T-helper 1 cell (primary cell): Measurements from ENCODE around the gene NRXN2.

Experiments used
- DNase-seq, 5 donors: peaks; one replicate each; pipeline ENCODE4 v3.0.0-alpha.2; 2012 to 2020

Gene NRXN2

DNA sequence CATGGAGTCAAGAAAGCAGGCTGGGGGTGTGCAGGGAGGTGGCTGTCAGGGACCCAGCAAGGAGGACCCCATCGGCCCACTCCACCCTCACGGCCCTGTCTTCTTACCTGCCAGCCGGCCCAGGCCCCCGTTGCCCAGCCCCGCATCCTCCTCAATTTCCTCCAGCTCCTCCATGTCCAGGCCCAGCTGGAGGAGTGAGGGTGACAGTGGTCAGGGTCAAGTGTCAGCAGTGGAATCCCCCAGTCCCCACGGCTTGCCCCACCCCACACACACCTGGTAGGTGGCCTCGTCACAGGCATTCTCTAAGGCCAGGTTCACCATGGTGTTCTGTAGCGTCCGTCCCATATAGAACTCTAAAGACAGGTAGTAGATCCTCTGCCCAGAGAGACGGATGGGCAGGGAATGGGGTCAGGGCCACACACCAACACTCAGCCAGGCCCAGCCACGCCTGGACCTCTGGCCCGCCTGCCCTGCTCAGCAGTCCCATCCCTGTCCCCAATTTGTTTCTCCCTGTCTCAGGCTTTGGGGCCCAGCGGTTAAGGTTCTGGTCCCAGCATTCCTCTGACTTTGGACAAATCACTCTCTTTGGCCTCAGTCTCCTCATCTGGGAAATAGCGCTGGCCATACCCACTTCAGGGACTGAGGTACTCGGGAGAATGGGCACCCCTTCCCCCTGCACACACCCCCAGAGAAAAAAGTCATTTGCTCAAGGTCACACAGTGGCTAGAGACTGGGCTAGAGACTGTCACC, 35.5 kb upstream of the NRXN2 start:
- DNase-seq: no peak

DNA sequence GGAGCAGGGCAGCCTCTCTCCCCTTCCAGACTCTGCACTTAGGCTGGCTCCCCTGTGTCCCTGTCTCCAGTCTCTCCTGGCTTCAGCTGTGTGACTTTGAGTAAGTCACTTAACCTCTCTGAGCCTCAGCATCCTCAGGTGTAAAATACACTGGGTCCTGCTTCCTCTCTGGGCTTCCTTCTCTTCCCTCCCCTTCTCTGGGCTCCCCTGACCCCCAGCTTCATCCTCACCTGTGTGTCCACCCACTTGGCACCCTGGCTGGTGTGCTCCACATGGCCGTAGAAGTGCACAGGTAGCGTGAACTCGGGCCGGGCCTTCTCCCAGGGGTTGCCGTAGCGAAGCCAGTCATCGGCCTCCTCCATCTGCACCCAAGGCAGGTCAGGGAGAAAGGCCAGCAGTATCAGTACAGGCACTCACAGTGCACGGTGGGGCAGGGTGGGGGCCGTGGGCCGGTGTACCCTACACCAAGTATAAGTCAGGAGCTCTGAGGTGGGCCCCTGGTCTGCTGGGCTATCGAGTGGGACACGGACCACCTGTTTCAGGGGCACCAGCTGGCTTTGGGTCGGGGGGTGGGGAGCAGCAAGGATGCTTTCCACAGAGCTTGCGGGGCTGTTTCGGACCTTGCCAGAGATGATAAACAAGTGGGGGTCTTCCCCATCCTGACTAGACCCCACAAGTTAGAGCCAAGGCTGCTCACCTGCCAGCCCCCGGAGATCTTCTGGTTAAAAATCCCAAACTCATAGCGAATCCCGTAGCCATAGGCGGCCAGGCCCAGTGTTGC, 34.7 kb upstream of the NRXN2 start:
- no peak for DNase-seq

- DNase-seq: no peak
Measured at GRCh38 chr11:64755681-64756361, 32.8 kb upstream of the NRXN2 start.

- DNase-seq: no peak
Measured at GRCh38 chr11:64754919-64755662, 32.1 kb upstream of the NRXN2 start.

DNA sequence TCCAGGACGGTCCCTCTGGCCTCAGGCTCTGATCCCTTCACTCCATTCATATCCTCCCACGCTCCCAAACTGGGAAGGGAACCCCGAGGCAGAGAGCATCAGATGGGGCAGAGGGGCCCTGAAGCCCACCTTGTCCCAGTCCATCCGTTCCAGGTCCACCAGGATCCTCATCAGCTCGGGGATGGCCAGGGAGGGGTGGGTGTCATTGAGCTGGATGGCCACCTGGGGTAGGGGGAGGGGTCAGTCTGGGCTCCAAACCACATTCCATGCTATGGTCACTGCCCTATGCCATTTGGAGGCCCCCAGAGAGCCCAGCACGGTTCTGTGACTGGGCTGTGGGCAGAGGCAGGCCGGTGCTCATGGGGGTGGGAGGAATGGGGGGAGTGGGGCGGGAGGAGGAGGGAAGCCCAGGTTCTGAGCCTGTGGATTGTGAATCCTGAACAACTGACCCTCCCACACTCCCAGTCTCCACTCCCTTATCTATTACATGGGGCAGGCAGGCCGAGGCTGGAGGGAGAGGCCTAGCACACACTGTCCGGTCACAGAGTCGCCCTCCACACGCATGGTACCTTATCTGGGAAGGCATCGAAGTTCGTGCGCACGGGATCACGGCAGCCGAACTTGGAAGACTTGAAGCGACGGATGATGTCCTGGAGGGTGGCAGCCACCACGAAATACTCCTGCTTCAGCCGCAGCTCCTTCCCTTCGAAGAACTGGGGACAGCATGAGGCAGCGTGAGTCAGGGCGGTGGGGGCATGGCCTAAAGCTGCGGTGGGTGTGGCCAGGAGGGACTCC, 31.3 kb upstream of the NRXN2 start:
- no peak for DNase-seq

- no peak for DNase-seq
Measured at GRCh38 chr11:64753380-64754123, 30.6 kb upstream of the NRXN2 start.

DNA sequence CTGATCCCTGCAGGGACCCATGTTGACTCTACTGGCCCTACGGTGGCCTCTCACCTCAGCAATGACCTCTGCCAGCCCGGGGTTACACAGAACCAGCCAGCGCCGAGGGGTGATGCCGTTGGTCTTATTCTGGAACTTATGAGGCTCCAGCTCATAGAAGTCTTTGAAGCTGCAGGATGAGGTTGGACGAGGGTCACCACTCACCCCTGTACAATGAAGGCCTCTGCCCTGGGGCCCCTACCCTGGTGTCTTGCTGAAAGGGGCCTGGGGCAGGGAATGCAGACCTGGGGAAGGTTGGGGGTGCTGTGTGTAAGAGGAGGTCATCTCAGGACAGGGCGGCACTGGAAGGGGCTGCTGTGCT, 30.0 kb upstream of the NRXN2 start:
- DNase-seq: no peak

- DNase-seq: no peak
Measured at GRCh38 chr11:64752175-64752970, 29.4 kb upstream of the NRXN2 start.

DNA sequence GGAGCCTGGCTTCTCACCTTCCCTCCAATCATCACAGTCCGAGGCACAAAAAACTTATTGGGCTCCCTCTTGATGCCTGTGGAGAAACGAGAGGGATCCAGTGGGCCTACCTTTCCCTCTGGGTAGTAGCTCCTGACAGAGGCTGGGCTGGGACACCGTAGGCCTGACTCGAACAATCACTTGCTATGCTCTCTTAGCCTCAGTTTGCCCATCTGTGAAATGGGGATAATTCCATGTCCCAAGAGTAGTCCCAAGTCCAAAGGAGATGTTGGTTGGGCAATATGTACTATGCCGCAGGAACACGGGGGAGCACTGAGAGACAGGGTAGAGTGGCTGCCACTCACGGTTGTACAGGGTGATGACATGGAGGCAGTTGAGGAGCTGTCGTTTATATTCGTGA, 28.6 kb upstream of the NRXN2 start:
- no peak for DNase-seq

DNA sequence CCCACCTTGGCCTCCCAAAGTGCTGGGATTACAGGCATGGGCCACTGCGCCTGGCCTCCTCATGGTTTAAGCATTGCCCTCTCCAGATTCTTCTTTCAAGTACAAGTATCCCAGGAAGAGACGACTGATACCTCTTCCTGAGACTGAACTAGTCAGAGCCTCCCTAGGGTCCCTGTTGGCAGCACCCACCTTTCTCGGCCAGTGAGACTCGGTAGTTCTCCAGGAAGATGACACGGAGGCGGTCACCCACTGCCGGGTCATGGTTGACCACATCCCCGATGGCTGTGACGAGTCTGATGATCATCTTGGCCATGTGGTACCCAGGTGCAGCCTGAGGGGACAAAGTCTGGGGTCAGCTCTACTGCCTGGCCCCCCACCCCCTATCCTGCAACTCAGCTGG, 28.1 kb upstream of the NRXN2 start:
- no peak for DNase-seq

DNA sequence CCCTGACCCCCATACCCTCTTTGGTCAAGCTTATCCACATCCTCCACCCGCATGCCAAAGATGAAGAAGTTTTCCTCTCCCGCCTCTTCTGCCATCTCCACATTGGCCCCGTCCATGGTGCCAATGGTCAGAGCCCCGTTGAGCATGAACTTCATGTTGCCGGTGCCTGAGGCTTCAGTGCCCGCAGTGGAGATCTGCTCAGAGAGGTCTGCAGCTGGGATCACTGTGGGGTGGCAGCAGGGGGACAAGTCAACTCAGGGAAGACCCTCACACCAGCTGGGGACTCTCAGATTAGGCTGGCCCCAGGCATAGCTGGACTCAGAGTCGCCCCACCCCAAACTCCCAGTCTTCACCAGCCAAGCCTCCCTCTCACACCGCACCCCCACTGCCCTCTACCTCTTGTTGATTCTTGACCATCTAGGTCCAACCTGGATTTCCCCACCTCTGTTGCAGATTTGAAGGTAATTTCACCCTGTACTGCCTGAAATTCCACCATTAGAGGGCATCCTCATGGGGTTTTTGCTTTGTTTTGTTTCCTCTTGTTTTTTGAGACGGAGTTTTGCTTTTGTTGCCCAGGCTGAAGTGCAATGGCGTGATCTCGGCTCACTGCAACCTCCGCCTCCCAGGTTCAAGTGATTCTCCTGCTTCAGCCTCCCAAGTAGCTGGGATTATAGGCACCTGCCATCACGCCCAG, 27.5 kb upstream of the NRXN2 start:
- no peak for DNase-seq

DNA sequence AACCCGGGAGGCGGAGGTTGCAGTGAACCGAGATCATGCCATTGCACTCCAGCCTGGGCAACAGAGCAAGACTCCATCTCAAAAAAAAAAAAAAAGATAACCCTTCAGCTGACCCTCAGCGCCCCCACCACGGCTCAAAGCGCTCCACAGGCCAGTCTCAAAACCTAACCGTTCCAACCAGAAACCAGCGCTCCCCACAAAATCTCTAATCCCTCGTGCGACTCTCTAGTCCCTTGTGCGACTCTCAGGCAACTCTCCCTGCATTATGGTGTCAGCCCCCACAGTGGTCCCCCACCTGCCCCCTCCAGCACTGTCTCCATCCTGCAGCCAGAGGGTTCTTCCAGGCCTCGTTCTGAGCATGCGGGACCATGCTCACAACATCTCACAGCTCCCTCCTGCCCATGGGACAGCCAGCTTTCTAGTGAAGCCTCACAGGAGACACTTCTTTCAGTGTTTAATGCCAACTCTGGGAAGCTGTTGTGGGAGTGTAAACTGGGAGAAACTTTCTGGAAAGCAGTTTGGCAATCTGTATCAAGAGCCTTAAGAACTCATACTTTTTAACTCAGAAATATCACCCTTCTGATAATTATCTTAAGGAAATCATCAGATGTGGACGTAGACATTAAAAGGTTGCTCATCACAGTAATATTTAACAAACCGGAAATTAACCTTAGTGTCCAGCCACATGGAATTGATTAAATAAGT, 25.1 kb upstream of the NRXN2 start:
- DNase-seq: peak in 1 of 5 donors; percentile 3

DNA sequence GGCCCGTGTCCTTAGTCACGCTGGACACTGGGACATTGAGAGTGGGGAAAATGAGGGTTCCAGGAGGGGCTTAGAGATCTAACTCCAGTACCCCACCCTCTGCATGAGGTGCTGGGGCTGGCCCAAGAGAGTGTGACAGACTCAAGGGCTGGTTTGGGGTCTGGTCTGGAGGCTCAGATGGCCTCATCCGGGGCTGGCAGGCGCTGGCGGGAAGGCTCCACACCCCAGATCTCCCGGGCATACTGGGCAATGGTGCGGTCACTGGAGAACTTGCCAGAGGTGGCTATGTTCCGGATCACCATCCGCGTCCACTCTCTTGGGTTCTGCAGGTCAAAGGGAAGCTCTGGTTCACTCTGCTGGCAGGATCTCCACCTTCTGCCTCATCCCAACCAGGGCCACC, 23.5 kb upstream of the NRXN2 start:
- DNase-seq: no peak

- peak; percentile 58 to 89 (median 71) for DNase-seq
Measured at GRCh38 chr11:64745521-64746328, 22.7 kb upstream of the NRXN2 start.

GRCh38 chr11:64745189-64745520, 22.2 kb upstream of the NRXN2 start:
- DNase-seq: peak; percentile 70 to 91 (median 79)

DNA sequence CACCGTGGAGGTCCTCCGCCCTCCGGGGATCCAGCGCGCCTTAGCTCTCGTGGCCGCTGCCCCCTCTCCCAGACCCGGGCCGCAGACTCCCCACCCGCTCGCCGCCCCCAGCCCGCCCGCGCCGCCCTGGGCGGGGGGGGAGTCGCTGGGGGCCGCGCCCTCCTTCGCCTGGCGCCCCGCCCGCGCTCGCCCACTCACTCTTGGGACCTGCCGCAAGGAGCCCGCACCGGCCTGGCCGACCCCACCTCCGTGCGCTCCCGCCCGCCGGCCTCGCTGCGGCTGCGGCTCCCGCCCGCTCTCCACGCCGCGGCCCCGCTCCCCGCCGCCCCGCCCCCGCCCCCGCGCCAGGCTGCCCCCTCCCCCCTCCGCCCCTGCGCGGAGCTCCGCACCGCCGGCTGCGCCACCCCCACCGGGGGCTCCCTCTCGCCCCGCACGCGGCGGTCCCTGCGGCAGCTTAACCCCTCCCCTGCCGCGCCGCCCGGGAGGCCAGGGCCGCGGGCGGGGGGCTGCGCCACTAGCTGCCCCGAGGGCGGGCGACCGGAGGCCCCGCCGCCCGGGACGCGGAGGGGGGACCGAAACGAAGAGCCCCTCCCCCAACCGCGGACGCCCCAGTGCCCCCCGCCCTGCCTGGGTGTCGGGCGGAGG, 21.7 kb upstream of the NRXN2 start:
- DNase-seq: peak in 3 of 5 donors; percentile 33 to 59 (median 41)

DNA sequence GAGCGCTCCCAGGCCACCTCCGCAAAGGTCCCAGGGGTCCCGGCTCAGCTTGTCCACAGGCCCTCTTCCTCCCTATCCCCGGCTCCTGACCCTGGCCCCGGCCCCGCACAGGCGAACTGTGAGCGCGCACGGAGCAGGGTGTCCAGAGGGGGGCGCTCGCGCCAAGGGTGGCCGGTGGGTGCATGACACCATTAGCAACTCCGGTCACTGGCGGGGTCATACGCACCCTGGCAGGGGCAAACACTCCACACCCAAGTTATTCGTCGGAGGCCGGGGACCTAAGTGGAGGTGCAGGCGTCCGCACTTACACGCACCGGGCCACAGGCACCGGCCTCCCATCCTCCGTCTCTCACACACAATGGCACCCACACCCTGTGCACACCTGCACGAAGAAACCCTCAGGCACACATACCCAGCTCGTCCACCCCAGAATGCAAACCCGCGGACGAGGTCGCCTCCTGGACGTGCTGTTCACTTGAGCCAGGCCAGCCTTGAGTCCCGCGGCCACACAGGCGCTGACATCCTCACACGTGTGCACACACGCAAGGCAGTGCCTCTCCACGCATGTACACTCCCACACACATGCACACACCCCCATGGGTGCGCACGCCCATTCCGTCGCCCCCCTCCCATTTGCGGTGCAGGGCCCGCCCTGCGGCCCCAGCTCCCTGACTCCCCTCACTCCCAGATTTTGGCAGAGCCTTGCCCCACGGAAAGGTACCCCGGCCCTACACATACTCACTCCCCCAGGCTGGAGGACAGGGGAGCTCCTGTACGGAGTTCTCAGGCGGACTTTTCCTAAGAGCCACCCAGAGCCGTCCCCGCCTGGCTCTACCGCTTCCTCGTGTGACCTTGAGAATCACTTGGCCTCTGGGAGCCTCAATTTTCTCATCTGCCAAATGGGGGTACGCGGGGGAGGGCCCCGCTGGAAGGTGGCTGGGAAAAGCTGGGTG, 20.9 kb upstream of the NRXN2 start, which contains the start of gene RASGRP2:
RASGRP2 (minus strand) TSS at position 552 of the 953 bp plus-strand sequence. CDS start 1,276 bp downstream, outside the sequence.
- peak; percentile 75 to 86 (median 83) for DNase-seq
